Stimulated activated naive CD4-positive, alpha-beta T cell (primary cell): ENCODE data around the gene ZNF793.
A peak's percentile ranks its signal among the peaks of the same experiment; 100 is the strongest.

Experiments used
- DNase-seq, 6 experiments: peaks; one replicate each; lab custom pipeline; 2025; lab: John Stamatoyannopoulos, UW

The ZNF793 gene

DNA sequence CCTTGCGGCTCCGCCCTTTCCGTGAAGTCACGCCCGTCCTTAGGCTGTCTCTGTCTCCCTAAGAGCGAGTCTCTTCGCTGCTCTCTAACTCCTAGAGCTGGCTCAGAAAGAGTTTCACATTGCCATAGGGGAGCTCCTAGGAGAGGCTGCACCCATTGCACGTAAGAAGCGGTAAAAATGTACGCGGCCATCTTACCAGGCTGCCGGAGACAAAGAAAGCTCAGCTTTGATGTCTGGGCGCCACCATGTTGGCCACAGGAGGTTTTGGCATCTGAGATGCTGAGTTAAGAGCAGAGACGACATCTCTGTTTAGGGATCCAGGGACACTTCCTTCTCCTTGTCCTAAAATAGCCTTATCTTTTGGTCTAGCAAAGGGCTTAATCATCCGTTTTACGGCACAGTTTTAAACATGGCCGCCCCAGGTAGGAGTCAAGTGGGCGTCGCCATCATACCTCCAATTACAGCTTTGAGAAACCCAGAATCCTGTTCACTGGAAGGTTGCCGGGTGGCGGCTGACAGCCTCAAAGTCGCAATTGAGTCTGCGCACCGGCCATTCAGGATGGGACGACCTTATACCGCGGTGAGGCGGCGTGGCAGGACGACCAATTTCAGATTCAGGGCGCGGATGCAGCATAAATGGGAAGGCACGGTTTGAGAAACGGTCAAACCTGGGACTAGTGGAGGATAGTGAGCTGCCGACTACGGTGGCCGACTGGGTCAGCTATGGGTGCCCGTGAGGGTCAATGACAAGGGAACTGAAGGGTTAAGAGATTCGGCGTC, at the start of gene ZNF793:
TSS of gene ZNF793 (plus strand) at position 553 of the 780 bp plus-strand sequence. CDS start 16,501 bp downstream, outside the sequence.
- DNase-seq = peak; percentile 55 to 95 (median 80)

DNA sequence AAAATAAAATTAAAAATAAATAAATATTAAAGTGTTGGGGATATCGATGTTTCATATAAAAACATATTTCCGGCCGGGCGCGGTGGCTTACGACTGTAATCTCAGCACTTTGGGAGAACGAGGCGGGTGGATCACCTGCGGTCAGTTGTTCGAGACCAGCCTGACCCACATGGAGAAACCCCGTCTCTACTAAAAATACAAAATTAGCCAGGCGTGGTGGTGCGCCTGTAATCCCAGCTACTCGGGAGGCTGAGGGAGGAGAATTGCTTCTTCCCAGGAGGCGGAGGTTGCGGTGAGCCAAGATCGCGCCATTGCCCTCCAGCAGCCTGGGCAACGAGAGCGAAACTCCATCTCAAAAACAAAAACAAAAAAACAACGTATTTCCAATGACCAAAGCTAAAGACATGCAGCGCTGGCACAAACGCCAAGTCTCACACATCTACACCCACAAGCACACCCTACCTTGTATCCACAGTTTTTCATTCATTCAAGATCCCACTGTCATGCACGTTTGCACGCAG, 40.4 kb upstream of the ZNF793 start:
- DNase-seq = peak in 1 of 6 experiments; percentile 2

DNA sequence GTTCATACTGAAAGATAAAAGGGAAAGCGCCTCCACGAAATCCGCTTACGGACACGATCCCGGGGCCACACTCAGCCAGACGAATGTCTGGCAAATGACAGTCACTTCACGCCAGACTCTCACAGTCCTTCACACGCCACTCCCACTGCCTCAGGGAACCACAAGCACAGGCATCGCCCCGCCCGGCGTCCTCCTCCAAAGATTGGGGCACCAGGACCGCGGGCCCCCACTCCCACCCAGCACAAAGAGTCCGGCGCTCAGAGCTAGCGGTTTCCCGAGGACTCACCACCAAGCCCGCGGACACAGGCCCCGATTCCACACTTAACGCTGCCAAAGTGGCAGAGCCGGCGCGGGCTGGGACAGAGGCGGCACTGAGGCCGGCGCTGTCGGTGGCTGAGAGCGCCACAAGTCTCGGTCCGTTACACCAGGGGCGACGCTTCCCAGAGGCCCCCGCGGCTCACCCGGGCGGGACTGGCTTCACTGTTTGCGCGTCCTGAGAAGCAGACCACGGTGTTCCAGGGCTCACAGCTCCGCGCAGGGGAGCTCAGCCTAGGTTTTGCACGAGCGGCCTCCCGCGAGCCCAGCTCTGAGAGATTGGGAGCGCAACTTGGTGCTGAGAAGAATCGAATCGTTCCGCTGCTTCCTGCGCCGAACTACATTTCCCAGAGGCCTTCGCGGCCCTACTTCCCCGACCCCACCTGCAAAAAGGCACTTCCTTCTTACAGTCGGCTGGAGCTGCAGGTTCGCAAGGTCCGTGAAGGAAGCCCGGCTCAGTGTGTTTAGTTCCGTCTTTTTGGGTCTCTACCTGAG, 39.7 kb upstream of the ZNF793 start, which contains the start of gene ZNF569:
TSS of gene ZNF569 (minus strand) at position 647 of the 810 bp plus-strand sequence. CDS start 22,523 bp downstream, outside the sequence.
- peak; percentile 79 to 93 (median 88) for DNase-seq

DNA sequence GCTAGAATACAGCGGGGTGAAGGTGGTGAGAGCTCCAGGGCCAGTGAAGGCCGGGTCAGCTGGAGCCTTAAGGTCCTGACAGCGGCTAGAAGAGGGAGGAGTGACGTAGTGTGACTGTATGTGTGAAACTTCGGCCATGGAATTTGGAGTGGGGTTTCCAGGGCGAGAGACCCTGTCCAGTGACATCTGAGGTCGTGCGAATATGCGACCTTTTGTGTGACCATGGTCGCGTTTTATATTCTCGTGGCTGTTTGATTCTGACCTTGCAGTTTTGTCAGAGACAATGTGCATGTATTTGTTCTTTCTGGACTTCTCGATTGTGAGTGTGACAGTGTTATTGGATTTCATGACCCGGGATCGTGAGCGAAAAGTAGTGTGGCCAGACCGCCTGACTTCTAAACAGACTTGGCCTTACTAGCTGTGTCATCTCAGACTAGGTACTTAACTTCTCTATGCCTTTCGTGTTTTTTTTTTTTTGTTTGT, 39.1 kb upstream of the ZNF793 start:
- DNase-seq = no peak

DNA sequence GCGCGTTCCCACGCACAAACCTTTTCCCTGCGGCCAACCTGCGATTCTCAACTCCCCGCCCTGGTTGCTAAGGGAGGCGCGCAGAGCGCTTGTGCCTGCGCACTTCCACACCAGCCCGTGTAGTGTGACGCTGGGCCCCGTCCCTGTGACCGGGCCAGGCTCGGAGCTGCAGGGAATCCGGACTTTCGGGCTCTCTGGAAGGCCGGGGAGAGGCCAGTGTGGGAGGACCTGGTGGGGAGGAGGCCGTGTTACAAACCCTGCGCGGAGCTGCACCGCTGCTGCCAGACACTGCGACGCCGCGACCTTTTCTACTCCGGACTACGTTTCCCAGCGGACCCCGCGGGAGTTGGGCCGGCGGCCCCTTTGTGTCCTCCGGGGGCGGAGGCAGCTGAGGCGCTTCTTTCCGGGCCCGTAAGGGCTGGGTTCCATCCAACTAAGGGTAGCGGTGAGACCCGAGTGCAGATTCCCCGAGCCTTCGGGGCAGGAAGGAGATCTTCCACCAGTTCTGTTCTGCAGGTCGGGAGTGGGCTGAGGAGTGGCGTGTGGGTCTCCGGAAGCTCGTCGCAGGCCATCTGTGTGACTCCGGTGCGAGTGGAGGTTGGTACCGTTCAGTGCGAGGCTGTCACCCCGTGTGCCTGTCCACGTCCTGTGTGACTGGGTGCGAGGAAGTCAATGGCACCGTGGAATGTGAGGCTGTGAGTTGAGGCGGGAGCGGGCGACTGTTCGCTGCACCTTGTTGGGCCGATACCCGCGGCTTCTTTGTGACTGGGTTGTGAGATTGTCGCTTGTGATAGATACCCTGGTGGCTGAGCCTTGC, 37.6 kb upstream of the ZNF793 start, which contains the start of gene ZNF570:
TSS of gene ZNF570 (plus strand) at position 396 of the 817 bp plus-strand sequence. CDS start 999 bp downstream, outside the sequence.
- DNase-seq = peak; percentile 75 to 92 (median 82)

DNA sequence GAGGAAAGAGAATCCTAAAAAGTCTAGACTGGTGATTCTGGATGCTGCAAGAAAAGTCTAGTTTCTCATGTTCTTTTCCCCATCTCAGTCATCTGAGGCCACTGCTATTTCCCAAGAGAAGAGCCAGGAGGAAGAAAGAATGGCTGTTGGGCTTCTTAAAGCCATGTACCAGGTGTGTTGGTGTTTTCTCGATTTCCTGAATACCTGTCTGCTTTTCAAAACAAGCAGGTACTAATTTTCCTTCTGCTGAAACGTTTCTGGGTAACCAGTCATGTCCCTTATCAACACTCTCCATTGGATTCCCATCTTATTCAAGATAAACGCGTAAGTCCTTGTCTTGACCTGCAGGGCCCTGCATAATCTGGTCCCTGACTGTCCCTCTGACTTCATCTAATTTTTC, 36.5 kb upstream of the ZNF793 start:
- DNase-seq = no peak

DNA sequence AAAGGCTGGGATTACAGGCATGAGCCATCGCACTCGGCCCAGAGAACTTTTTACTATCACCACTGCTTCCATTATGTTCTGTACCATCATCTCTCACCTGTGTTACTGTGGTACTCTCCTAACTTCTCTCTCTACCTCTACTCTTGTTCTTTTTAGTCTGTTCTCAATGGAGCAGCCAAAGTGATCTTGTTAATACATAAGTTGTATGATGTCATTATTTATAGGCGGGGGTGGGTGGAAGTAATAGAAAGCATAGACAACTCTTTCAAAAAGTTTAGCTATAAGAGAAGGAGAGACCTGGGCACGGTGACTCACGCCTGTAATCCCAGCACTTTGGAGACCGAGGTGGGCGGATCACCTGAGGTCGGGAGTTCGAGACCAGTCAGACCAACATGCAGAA, 34.6 kb upstream of the ZNF793 start:
- no peak for DNase-seq

DNA sequence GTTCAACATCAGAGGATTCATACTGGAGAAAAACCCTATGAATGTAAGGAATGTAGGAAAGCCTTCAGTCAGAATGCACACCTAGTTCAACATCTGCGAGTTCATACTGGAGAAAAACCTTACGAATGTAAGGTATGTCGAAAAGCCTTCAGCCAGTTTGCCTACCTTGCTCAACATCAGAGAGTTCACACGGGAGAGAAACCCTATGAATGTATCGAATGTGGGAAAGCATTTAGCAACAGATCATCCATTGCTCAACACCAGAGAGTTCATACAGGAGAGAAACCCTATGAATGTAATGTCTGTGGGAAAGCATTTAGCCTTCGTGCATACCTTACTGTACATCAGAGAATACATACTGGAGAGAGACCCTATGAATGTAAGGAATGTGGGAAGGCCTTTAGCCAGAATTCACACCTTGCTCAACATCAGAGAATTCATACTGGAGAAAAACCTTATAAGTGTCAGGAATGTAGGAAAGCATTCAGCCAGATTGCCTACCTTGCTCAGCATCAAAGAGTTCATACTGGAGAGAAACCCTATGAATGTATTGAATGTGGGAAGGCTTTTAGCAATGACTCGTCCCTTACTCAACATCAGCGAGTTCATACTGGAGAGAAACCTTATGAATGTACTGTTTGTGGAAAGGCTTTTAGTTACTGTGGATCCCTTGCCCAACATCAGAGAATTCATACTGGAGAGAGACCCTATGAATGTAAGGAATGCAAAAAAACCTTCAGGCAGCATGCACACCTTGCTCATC, 22.2 kb upstream of the ZNF793 start:
- DNase-seq = no peak

DNA sequence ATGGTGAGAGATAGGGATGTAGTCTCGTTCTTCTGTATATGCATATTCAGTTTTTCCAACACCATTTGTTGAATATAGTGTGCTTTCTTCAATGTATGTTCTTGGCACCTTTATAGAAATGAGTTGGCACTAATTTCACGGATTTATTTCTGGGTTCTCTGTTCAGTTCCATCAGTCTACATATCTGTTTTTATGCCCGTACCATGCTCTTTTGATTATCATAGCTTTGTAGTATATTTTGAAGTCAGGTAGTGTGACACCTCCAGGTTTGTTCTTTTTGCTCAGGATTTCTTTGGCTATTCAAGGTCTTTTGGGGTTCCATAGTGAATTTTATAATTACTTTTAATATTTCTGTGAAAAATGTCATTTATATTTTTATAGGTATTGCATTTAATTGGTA, 14.5 kb upstream of the ZNF793 start:
- DNase-seq = no peak

DNA sequence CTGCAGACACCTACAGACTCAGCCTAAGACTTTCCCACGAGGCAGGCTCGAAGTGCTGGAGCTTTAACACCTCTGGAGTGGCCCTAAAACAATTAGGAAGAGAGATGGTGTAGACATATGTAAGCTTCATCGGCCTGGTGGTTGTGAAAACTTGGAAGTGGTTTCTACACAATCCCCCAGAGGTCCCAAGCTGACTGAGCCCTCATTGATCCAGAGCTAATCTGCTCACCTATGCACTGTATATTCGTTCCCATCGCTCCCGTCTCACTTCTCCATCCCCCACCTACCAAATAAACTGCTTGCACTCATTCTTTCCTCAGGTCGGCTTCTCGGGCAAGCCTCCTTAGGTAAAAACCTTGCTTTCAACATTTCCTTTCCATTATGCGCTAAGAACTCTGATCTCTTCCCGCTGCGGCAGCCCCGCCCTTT, 767 bp upstream of the ZNF793 start:
- no peak for DNase-seq

DNA sequence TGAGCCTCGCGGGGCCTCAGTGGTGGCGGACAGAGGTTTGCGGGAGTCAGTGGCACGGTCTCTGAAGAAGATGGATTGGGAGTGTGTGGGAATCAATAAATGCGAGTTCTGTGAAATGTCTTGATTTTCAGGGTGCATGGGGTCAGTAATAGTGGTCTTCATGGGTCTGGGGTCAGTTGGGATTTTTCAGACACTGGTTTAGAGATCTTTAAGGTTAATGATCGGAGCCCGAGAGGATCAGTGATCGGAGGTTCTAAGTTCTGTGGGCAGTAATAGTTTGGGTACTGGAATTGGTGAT, 377 bp downstream of the ZNF793 start:
- DNase-seq = no peak

DNA sequence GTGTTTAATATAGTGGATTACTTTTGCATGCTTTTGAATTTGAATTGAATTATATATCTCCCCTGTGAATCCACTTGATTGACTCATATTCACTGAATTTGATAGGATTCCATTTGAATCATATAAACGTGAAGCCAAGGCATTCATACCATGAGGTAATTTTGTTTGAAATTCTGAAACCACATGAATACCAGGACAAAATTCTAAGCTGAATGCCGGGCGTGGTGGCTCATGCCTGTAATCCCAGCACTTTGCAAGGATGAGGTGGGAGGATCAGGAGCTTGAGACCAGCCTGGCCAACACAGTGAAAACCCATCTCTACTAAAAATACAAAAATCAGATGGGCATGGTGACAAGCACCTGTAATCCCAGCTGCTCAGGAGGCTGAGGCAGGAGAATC, 4.4 kb downstream of the ZNF793 start:
- no peak for DNase-seq

DNA sequence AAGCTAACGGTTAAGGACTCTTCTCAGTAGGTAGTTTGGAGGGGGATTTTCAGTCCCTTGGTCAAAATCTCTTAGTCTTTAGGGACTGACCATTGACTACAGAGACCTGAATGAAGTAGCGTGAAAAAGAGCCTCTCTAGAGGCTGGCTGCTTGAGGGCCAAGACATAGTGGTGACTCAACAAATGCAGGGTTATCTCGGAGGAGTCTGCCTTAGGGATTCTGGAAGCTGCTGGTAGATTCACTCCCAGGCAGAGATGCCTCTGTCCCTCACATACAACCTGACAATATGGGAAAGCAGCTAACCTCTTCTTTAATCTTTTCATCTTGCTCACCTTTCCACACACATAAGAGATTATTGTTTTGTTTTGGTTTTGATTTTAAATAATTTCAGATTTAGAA, 5.1 kb downstream of the ZNF793 start:
- no peak for DNase-seq

DNA sequence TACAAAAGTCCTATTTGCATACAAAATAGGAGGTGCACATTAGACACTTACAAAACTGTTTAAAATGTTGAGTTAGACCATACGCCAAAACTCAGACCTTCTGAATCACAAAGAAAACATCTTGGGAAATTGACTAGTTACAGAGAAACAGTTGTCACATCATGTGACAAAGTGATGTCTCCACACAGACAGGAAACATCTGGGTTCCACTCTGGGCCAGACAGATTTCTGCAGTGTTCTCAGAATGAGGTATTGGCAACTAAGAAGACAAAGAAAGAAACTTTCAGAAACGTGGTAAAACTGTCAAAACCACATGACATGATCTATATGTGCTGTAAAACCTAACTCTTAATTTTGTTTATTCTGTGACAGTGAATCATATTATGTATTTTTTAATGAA, 6.7 kb downstream of the ZNF793 start:
- no peak for DNase-seq

DNA sequence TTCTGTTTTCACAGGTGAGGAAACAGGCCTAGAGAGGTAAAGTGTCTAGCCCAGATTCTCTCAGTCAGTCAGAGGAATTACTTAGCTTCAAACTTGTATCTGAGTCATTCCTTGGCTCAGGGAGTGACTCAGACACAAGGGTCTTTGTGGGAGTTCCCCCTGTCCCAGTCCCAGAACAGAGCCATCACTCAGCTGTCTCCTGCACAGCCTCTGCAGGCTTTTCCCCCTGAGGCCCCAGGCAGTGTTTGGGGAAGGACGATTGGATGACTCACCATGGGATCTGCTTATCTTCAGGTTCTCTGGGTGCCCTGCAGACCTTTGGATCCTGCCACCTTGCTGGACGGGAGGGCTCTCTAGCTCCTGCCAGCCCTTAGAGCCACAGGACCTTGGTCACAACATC, 13.2 kb downstream of the ZNF793 start:
- DNase-seq = no peak

DNA sequence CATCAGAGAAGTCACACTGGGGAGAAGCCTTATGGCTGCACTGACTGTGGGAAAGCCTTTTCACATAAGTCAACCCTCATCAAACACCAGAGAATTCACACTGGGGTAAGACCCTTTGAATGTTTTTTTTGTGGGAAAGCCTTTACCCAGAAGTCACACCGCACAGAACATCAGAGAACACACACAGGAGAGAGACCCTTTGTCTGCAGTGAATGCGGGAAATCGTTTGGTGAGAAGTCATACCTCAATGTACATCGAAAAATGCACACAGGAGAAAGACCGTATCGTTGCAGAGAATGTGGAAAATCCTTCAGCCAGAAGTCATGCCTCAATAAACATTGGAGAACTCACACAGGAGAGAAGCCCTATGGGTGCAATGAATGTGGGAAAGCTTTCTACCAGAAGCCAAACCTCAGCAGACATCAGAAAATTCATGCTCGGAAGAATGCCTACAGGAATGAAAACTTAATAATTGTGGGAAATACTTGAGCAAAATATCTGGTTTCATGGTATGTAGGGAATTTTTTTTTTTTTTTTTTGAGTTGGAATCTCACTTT, 30.7 kb downstream of the ZNF793 start:
- DNase-seq = no peak

DNA sequence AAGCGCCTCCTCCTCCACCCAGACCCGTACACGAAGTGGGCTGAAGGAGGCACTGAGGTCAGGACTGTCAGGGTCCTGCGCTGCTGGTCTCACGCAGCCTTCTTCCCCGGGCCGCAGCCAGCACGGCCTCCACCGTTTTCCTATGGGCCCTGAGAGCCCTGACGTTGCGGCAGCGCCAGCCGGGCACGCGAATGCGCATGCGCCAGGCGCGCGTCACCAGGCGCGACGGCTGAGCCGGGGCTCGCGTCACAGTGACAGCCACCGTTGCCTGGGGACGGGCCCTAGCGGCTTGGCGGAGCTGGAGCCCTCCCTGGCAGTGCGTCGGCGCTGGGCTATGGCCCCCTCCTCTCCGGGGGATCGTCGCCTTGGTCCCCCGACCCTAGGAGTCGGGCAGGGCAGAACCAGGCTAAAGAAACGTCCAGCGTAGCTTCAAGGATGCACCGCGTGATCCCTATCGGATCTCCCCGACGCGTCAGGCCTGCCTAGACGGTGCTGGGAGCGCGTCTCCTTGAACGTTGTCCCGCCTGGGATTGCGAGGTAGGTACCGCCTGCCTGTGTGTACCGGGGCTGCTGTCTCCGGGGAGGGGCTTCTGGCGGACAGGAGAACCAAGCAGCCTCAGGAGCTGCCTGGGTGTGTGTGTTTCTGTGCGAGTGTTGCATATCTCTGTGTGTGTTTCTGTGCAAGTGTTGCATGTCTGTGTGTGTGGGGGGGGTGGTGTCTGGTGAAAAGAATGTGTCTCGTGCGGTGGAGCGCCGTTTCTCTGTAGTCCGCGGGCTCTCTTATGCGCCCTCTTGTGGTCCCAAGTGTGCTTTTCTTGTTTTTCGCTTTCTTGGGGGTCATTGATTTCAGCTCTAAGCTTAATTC, 44.6 kb downstream of the ZNF793 start:
- peak in 3 of 6 experiments; percentile 5 to 50 (median 25) for DNase-seq

DNA sequence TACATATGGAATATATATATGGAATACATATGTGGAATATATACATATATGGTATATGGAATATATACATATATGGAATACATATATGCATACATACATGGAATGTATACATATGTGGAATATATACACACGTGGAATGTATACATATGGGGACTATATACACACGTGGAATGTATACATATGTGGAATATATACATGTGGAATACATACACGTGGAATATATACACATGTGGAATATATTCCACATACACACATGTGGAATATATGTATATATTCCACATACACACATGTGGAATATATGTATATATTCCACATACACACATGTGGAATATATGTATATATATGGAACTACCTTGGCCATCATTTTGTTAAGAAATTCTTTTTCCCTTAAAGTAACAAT, 56.8 kb downstream of the ZNF793 start:
- no peak for DNase-seq

DNA sequence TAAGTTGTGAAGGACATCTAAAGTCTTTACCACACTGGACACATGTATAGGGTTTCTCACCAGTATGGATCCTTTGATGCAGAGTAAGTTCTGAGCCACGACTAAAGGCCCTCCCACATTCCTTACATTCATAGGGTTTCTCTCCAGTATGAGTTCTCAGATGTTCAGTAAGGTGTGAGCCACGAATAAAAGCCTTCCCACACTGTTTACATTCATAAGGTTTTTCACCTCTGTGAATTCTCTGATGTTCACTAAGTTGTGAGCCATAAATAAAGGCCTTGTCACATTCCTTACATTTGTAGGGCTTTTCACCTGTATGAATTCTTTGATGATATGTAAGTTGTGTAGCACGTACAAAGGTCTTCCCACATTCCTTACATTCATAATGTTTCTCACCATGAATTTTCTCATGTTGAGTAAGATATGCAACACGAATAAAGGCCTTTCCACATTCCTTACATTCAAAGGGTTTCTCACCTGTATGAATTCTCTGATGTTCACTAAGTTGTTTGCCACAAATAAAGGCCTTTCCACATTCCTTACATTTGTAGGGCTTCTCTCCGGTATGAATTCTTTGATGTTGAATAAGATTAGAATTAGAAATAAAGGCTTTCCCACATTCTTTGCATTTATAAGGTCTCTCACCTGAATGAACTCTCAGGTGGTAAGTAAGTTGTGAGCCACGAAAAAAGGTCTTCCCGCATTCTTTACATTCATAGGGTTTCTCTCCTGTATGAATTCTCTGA, 58.1 kb downstream of the ZNF793 start:
- no peak for DNase-seq
